Gastroesophageal sphincter (tissue), 4 donors: Measurements from ENCODE around the gene ATAD5. TPM values are rescaled to one million over a fixed set of nuclear protein-coding genes. Genes with fewer than 3 reads are reported as not detected.
"Not testable (repeated sequence)": the region's sequence is repeated elsewhere in the genome, so short reads cannot be mapped to it uniquely, and the experiment has no call there.

Experiments
- ATAC-seq: fragments of 150-250 bp; one replicate; pipeline ENCODE4 v1.9.1; 2016; ENCODE audit warnings: mild to moderate bottlenecking, moderate library complexity
- H3K27ac ChIP-seq, 4 donors: fragments of 200-600 bp; sonication (generic) in 3 of 4; 1 replicate in 3 of 4; 2 replicates in 1 of 4; pipeline ENCODE4 v1.5.1; 2016 to 2019
- H3K27me3 ChIP-seq: fragments of 200-600 bp; sonication (generic); one replicate; pipeline ENCODE4 v1.5.1; 2019
- H3K36me3 ChIP-seq, 2 donors: fragments of 200-600 bp; sonication (generic); one replicate each; pipeline ENCODE4 v1.5.1; 2019; ENCODE audit warnings: control low read depth in 1 of 2
- H3K4me1 ChIP-seq, 3 donors: fragments of 200-600 bp; sonication (generic); 1 replicate in 2 of 3; 2 replicates in 1 of 3; pipeline ENCODE4 v1.5.1; 2016 to 2019; ENCODE audit warnings: control low read depth in 2 of 3
- H3K4me3 ChIP-seq, 2 donors: fragments of 200-600 bp; sonication (generic); one replicate each; pipeline ENCODE4 v1.5.1; 2019; ENCODE audit warnings: mild to moderate bottlenecking in 1 of 2, moderate library complexity in 1 of 2
- H3K9me3 ChIP-seq, 3 donors: fragments of 200-600 bp; sonication (generic); one replicate each; pipeline ENCODE4 v1.5.1; 2017 to 2019; ENCODE audit warnings: control low read depth in 2 of 3
- EP300 ChIP-seq: sonication (generic); formaldehyde crosslinking; IDR thresholded peaks from one replicate; pipeline ENCODE4 v1.6.1; 2017; ENCODE audit warnings: antibody characterized with exemption, mild to moderate bottlenecking
- POLR2A ChIP-seq, 2 donors: fragments of 450-650 bp; IDR thresholded peaks; one replicate each; pipeline ENCODE4 v1.6.1; 2017; ENCODE audit warnings: antibody characterized with exemption in 2 of 2, mild to moderate bottlenecking in 2 of 2, moderate library complexity in 1 of 2
- POLR2AphosphoS5 ChIP-seq: sonication (generic); formaldehyde crosslinking; IDR thresholded peaks from one replicate; pipeline ENCODE4 v1.6.1; 2017; ENCODE audit warnings: antibody characterized with exemption
- WGBS, 2 donors: methylation state at CpG; one replicate each; pipeline ENCODE4 v1.1.5; 2018; ENCODE audit warnings: low coverage in 1 of 2; 5-methylcytosine and 5-hydroxymethylcytosine counted together
- total RNA-seq, 4 donors: library from RNA; depleted of rRNA; stranded (reverse); fragments of >200 nt; gene quantifications; one replicate each; pipeline ENCODE4 v1.1.0, GENCODE V29; 2016
- TF ChIP-seq, protein P1 (sequence below), 4 experiments: fragments of 200-600 bp in 2 of 4; fragments of 450-650 bp in 2 of 4; sonication (generic) in 1 of 4; IDR thresholded peaks; one replicate each; pipeline ENCODE4 v1.5.1; 2017 to 2019; ENCODE audit warnings: antibody characterized with exemption in 4 of 4, mild to moderate bottlenecking in 2 of 4, moderate library complexity in 2 of 4

The ATAD5 gene
- total RNA-seq, 4 donors from 2014 or later = 0.47 to 1.7 (median 0.86) TPM

DNA sequence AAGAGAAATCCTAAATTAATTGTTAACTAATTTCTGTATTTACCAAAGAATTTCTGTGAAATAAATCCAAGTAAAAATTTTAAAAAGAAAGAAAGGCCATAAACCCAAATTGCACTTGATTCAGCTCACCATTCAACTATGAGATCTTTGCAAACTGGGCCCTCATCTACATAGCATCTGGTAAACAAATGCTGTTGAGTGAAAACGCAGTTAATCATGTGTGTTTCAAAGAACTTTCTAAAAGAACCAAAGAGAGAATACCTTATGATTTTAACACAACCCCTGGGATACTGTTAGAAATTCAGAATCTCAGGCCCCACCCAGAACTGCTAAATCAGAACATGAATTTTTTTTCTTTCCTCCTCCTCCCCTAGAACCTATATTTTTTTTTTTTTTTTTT, 23.9 kb upstream of the ATAD5 start:
- Histone ChIP-seq H3K4me3 (no peak overlapping the region), H3K36me3 (peaks cover 0 to 17% of the 10 kb centered on the region in 2 donors), H3K27me3 (no peaks in the 10 kb centered on the region), H3K4me1 (peaks cover 0 to 13% (median 0%) of the 10 kb centered on the region in 3 donors), H3K27ac (no peak overlapping the region), H3K9me3 (no peaks in the 10 kb centered on the region)
- TF ChIP-seq, protein P1, sequence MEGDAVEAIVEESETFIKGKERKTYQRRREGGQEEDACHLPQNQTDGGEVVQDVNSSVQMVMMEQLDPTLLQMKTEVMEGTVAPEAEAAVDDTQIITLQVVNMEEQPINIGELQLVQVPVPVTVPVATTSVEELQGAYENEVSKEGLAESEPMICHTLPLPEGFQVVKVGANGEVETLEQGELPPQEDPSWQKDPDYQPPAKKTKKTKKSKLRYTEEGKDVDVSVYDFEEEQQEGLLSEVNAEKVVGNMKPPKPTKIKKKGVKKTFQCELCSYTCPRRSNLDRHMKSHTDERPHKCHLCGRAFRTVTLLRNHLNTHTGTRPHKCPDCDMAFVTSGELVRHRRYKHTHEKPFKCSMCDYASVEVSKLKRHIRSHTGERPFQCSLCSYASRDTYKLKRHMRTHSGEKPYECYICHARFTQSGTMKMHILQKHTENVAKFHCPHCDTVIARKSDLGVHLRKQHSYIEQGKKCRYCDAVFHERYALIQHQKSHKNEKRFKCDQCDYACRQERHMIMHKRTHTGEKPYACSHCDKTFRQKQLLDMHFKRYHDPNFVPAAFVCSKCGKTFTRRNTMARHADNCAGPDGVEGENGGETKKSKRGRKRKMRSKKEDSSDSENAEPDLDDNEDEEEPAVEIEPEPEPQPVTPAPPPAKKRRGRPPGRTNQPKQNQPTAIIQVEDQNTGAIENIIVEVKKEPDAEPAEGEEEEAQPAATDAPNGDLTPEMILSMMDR (IDR thresholded peaks at IDR 0.05) = no peak
- no peak for TF ChIP-seq POLR2A (IDR thresholded peaks at IDR 0.05)
- no peak for ATAC-seq
- WGBS, 2 donors = 78 to 85% methylated on average over 1 of the region's 1 CpG

DNA sequence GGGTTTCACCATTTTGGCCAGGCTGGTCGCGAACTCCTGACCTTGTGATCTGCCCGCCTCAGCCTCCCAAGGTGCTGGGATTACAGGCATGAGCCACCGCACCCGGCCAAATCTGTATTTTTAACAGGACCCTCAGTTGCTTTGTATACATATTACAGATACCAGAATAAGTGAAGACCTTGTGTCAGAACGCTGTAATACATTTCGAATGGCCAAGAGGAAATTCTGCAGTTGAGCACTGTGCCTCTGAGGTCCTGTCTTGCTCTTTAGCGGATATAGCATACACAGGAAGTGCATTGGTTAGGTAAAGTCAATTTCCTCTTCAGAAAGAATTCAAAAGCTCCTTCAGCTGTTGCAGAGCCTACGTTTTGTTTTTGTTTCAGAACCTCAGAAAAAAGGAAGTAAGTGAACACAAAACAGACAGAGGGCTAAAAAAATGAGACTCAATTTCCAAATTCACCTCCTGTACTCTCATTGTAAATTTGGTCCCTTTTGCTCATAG, 22.9 kb upstream of the ATAD5 start:
- TF ChIP-seq, protein P1 (IDR thresholded peaks at IDR 0.05) = no peak
- no peak for TF ChIP-seq POLR2AphosphoS5
- no peak for TF ChIP-seq POLR2A (IDR thresholded peaks at IDR 0.05)
- TF ChIP-seq EP300 = no peak
- Histone ChIP-seq H3K36me3 (peaks cover 0 to 8% of the 10 kb centered on the region in 2 donors), H3K27ac (peak overlapping the region in 1 of 4 donors; percentile 14), H3K4me1 (peaks cover 0 to 13% (median 0%) of the 10 kb centered on the region in 3 donors), H3K4me3 (no peak overlapping the region), H3K27me3 (no peaks in the 10 kb centered on the region), H3K9me3 (no peaks in the 10 kb centered on the region)
- ATAC-seq = no peak
- WGBS, 2 donors = 59 to 69% methylated on average over 4 of the region's 9 CpGs

DNA sequence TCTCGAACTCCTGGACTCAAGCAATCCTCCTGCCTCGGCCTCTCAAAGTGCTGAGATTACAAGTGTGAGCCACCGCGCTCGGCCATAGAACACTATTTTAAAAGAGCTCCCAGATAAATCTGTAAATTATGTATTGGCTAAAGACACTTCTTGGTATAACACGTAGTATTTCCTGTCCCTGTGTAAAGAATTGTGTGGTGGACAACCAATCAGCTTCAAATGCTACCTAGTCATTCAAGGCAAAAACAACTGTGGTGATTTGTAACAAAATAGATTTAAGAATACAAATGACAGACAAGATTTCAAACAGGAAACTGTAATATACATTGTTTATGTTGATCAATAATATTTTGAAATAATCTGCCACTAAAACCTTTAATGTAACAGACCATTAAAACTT, 21.9 kb upstream of the ATAD5 start:
- H3K27me3 ChIP-seq = no peaks in the 10 kb centered on the region
- TF ChIP-seq POLR2AphosphoS5 (no peak), EP300 (no peak), POLR2A (IDR thresholded peaks at IDR 0.05) (no peak)
- TF ChIP-seq, protein P1 (IDR thresholded peaks at IDR 0.05) = no peak
- peaks cover 0 to 13% (median 0%) of the 10 kb centered on the region in 3 donors for H3K4me1 ChIP-seq
- H3K27ac ChIP-seq = no peak overlapping the region
- peaks cover 0 to 4% of the 10 kb centered on the region in 2 donors for H3K36me3 ChIP-seq
- H3K9me3 ChIP-seq = no peaks in the 10 kb centered on the region
- 84 to 92% methylated on average over 2 to 6 of the region's 6 CpGs for WGBS, 2 donors
- H3K4me3 ChIP-seq = no peak overlapping the region
- ATAC-seq = no peak

DNA sequence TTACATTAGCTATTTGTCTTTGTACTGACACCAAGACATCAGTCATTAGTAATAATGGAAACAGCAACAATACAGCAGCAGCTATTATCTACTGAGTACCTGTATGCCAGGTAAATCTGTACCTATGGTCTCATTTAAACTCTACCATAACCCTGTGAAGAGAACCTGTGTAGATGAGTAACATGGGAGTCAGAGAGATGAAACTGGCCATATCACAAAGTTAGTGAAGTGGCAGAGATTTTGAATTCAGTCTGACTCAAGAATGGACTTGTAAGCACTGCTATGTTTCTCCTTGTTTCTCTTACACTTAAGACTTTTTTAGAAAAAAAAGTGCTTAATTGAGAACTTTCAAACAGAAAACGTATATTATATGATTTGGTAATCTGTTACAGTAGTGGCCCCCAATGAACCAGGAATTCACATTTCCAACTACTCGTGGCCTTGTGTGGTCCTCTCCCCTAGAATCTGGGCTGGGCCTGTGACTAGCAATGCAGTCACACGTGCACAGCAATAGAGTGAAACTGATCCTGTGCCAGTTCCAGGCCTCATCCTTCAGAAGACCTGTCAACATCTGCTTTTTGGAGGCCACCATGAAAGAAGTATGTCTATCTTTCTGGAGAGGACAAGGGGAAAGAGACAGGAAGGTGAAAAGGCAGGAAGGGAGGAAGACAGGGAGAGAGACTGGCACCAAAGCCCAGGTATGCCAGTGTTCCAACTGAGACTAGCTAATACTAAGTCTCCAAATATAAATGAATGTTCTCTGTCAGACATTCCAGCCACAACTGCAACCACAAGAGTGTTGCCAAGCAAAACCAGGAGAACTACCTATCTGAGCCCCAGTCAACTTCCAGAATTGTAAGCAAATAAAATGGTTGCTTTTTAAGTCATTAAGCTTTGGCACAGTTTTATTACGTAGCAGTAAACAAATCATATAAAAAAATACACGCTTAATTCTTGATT, 19.3 kb upstream of the ATAD5 start:
- WGBS, 2 donors = 55 to 73% methylated on average over 4 to 5 of the region's 5 CpGs
- Histone ChIP-seq H3K36me3 (peaks cover 0 to 4% of the 10 kb centered on the region in 2 donors), H3K27me3 (no peaks in the 10 kb centered on the region), H3K4me1 (peaks cover 0 to 6% (median 0%) of the 10 kb centered on the region in 3 donors), H3K27ac (no peak overlapping the region), H3K9me3 (no peaks in the 10 kb centered on the region), H3K4me3 (no peak overlapping the region)
- TF ChIP-seq, protein P1 (IDR thresholded peaks at IDR 0.05) = no peak
- TF ChIP-seq POLR2A (IDR thresholded peaks at IDR 0.05) = no peak
- no peak for TF ChIP-seq POLR2AphosphoS5
- no peak for TF ChIP-seq EP300
- ATAC-seq = no peak

DNA sequence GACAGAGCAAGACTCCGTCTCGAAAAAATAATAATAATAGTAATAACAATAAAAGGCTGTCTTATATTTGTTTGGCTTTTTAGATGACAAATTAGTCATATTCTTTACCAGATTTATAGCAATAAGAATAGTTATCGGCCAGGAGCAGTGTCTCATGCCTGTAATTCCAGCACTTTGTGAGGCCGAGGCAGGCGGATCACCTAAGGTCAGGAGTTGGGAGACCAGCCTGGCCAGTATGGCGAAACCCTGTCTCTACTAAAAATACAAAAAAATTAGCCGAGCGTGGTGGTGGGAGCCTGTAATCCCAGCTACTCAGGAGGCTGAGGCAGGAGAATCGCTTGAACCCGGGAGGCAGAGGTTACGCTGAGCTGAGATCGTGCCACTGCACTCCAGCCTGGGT, 17.5 kb upstream of the ATAD5 start:
- not testable (repeated sequence) for H3K27me3 ChIP-seq, H3K9me3 ChIP-seq, H3K4me3 ChIP-seq, H3K4me1 ChIP-seq, ATAC-seq, H3K27ac ChIP-seq, H3K36me3 ChIP-seq
- WGBS, 2 donors = 89% methylated on average over 12 of the region's 12 CpGs; no CpG with 5 or more reads in 1 of the 2 donors

DNA sequence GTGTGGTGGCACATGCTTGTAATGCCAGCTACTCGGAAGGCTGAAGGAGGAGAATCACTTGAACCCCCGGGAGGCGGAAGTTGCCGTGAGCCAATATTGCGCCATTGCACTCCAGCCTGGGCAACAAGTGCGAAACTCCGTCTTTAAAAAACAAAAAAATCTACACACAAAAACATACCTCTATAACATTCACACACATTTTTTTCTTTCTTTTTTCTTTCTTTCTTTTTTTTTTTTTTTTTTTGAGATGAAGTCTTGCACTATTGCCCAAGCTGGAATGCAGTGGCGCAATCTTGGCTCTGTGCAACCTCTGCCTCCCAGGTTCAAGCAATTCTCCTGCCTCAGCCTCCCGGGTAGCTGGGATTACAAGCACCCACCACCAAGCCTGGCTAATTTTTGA, 16.9 kb upstream of the ATAD5 start:
- H3K27me3 ChIP-seq, H3K4me3 ChIP-seq, H3K9me3 ChIP-seq, H3K27ac ChIP-seq, H3K36me3 ChIP-seq, ATAC-seq, H3K4me1 ChIP-seq: not testable (repeated sequence)
- 72 to 89% methylated on average over 7 to 9 of the region's 9 CpGs for WGBS, 2 donors
